ENCODE results near the gene TMED3. TPM values are rescaled to one million over a fixed set of nuclear protein-coding genes. Genes with fewer than 3 reads are reported as not detected.

Gene TMED3
- total RNA-seq, 1 experiment from 2014 or later: 51.6 TPM

- Histone ChIP-seq H3K36me3 (ENCODE audit: insufficient read depth, low read length, poor library complexity, severe bottlenecking) (no peaks in the 10 kb centered on the region), H3K27me3 (replicated peaks; ENCODE audit: insufficient read depth, low read depth, low read length, poor library complexity) (no peaks in the 10 kb centered on the region), H3K9me3 (ENCODE audit: low read depth, low read length, poor library complexity, severe bottlenecking) (no peaks in the 10 kb centered on the region), H3K27ac (ENCODE audit: low read depth, low read length, poor library complexity, severe bottlenecking) (no peak overlapping the region), H3K4me3 (ENCODE audit: low read depth, low read length, poor library complexity, severe bottlenecking) (no peak overlapping the region), H3K4me1 (ENCODE audit: insufficient read depth, low read length, poor library complexity, severe bottlenecking) (no peaks in the 10 kb centered on the region)
- POLR2A ChIA-PET (ENCODE audit: low non-redundant PET): no interaction called here
- no TSS peak for BruUV-seq (replicated peaks)
- CTCF ChIA-PET: interaction anchor here (0.7 kb wide), 1 partner anchor 239 kb away, joined by 5 read pairs; no protein-coding TSS in a partner anchor
- no peak for DNase-seq (ENCODE audit: low spot score)
- intact Hi-C loops (cut with micrococcal nuclease; ENCODE audit: unreplicated experiment): no loop called here
- TF ChIP-seq CTCF (conservative IDR thresholded peaks at IDR 0.05; ENCODE audit: low read depth, low read length) (no peak), EZH2 (IDR thresholded peaks at IDR 0.05; ENCODE audit: borderline replicate concordance, low read depth, low read length, poor library complexity, severe bottlenecking) (no peak)
These were observed 46.7 kb downstream of the TMED3 start for GRCh38 chr15:79357566-79357965.

- H3K4me1 ChIP-seq (ENCODE audit: insufficient read depth, low read length, poor library complexity, severe bottlenecking): no peaks in the 10 kb centered on the region
- TF ChIP-seq EZH2 (IDR thresholded peaks at IDR 0.05; ENCODE audit: borderline replicate concordance, low read depth, low read length, poor library complexity, severe bottlenecking) (no peak), CTCF (conservative IDR thresholded peaks at IDR 0.05; ENCODE audit: low read depth, low read length) (no peak)
- ChIA-PET CTCF (no interaction called here), POLR2A (ENCODE audit: low non-redundant PET) (no interaction called here)
- intact Hi-C loops (cut with micrococcal nuclease; ENCODE audit: unreplicated experiment): no loop called here
- DNase-seq (ENCODE audit: low spot score): no peak
- no peaks in the 10 kb centered on the region for H3K9me3 ChIP-seq (ENCODE audit: low read depth, low read length, poor library complexity, severe bottlenecking)
- H3K4me3 ChIP-seq (ENCODE audit: low read depth, low read length, poor library complexity, severe bottlenecking): no peak overlapping the region
- BruUV-seq (replicated peaks): no TSS peak
- H3K27me3 ChIP-seq (replicated peaks; ENCODE audit: insufficient read depth, low read depth, low read length, poor library complexity): no peaks in the 10 kb centered on the region
- no peak overlapping the region for H3K27ac ChIP-seq (ENCODE audit: low read depth, low read length, poor library complexity, severe bottlenecking)
- H3K36me3 ChIP-seq (ENCODE audit: insufficient read depth, low read length, poor library complexity, severe bottlenecking): no peaks in the 10 kb centered on the region
These were observed 47.2 kb downstream of the TMED3 start for GRCh38 chr15:79358069-79358468.

- TF ChIP-seq EZH2 (IDR thresholded peaks at IDR 0.05; ENCODE audit: borderline replicate concordance, low read depth, low read length, poor library complexity, severe bottlenecking) (no peak), CTCF (conservative IDR thresholded peaks at IDR 0.05; ENCODE audit: low read depth, low read length) (no peak)
- no peak for DNase-seq (ENCODE audit: low spot score)
- CTCF ChIA-PET: no interaction called here
- POLR2A ChIA-PET (ENCODE audit: low non-redundant PET): no interaction called here
- intact Hi-C loops (cut with micrococcal nuclease; ENCODE audit: unreplicated experiment): no loop called here
- BruUV-seq (replicated peaks): no TSS peak
- H3K27me3 ChIP-seq (replicated peaks; ENCODE audit: insufficient read depth, low read depth, low read length, poor library complexity): no peaks in the 10 kb centered on the region
- no peak overlapping the region for H3K27ac ChIP-seq (ENCODE audit: low read depth, low read length, poor library complexity, severe bottlenecking)
- H3K4me1 ChIP-seq (ENCODE audit: insufficient read depth, low read length, poor library complexity, severe bottlenecking): no peaks in the 10 kb centered on the region
- H3K9me3 ChIP-seq (ENCODE audit: low read depth, low read length, poor library complexity, severe bottlenecking): no peaks in the 10 kb centered on the region
- H3K36me3 ChIP-seq (ENCODE audit: insufficient read depth, low read length, poor library complexity, severe bottlenecking): no peaks in the 10 kb centered on the region
- H3K4me3 ChIP-seq (ENCODE audit: low read depth, low read length, poor library complexity, severe bottlenecking): no peak overlapping the region
These were observed 53.8 kb downstream of the TMED3 start for GRCh38 chr15:79364571-79365240.
